IMR-90 (cell line): ENCODE measurements around the gene PARP1. TPM values are rescaled to one million over a fixed set of nuclear protein-coding genes. Genes with fewer than 3 reads are reported as not detected.

Experiments used
- ATAC-seq: fragments of 200-7000 bp; cut with Tn5 transposase; 2 replicates; pipeline ENCODE4 v1.9.1; 2020; ENCODE audit warnings: low read depth, mild to moderate bottlenecking, moderate library complexity
- BruUV-seq: library from RNA; stranded (reverse); fragments of 400-500 nt; replicated peaks from 2 replicates; lab custom pipeline; 2021; lab: Mats Ljungman, UMichigan
- CTCF ChIA-PET: fragments of 300-600 bp; formaldehyde crosslinking; extraction: SDS; loops from one replicate; lab custom pipeline; 2021; ENCODE audit warnings: antibody characterized with exemption; lab: Yijun Ruan, JAX
- POLR2A ChIA-PET: fragments of 300-600 bp; sonication (Branson Sonifier 250); formaldehyde crosslinking; loops from one replicate; lab custom pipeline; 2022; ENCODE audit warnings: antibody characterized with exemption; ENCODE audit not compliant: unreplicated experiment; lab: Charles Lee
- DNase-seq: peaks from one replicate; pipeline ENCODE4 v3.0.0; 2013
- H2AFZ ChIP-seq: replicated peaks from 2 replicates; pipeline ENCODE3; 2013; ENCODE audit warnings: low read length, mild to moderate bottlenecking; ENCODE audit not compliant: poor library complexity
- H2AK5ac ChIP-seq: 2 replicates; pipeline ENCODE4 v1.6.1; 2013; ENCODE audit warnings: low read depth, low read length, inconsistent platforms
- H2AK9ac ChIP-seq: replicated peaks from 2 replicates; pipeline ENCODE3; 2013; ENCODE audit warnings: mild to moderate bottlenecking, low read depth, low read length, moderate library complexity; ENCODE audit not compliant: poor library complexity
- H2BK120ac ChIP-seq: 2 replicates; pipeline ENCODE4 v1.6.1; 2013; ENCODE audit warnings: low read depth, low read length, inconsistent platforms
- H2BK15ac ChIP-seq: 3 replicates; pipeline ENCODE4 v1.6.1; 2013; ENCODE audit warnings: low read depth, low read length, inconsistent platforms
- H2BK20ac ChIP-seq: 2 replicates; pipeline ENCODE4 v1.6.1; 2013; ENCODE audit warnings: low read depth, mild to moderate bottlenecking, inconsistent platforms, low read length, moderate library complexity
- H2BK5ac ChIP-seq: 2 replicates; pipeline ENCODE4 v1.6.1; 2013; ENCODE audit warnings: mild to moderate bottlenecking, low read depth, low read length, inconsistent platforms; ENCODE audit not compliant: poor library complexity, severe bottlenecking
- H3K14ac ChIP-seq: replicated peaks from 2 replicates; pipeline ENCODE4 v1.6.1; 2013; ENCODE audit warnings: low read depth, low read length, inconsistent platforms
- H3K18ac ChIP-seq: 2 replicates; pipeline ENCODE4 v1.6.1; 2013; ENCODE audit warnings: low read depth, low read length, control low read depth
- H3K23ac ChIP-seq: 2 replicates; pipeline ENCODE4 v1.6.1; 2013; ENCODE audit warnings: low read depth, low read length, inconsistent platforms
- H3K27ac ChIP-seq: 2 replicates; pipeline ENCODE4 v1.5.1; 2013; ENCODE audit warnings: mild to moderate bottlenecking, control low read depth, low read length; ENCODE audit not compliant: insufficient read depth
- H3K27me3 ChIP-seq: 2 replicates; pipeline ENCODE4 v1.6.1; 2013; ENCODE audit warnings: low read length; ENCODE audit not compliant: control insufficient read depth, insufficient read depth
- H3K36me3 ChIP-seq: 2 replicates; pipeline ENCODE4 v1.6.1; 2013; ENCODE audit warnings: low read length, mixed read lengths; ENCODE audit not compliant: control insufficient read depth, insufficient read depth
- H3K4ac ChIP-seq: 2 replicates; pipeline ENCODE4 v1.6.1; 2013; ENCODE audit warnings: low read depth, low read length, inconsistent platforms
- H3K4me1 ChIP-seq: 2 replicates; pipeline ENCODE4 v1.6.1; 2013; ENCODE audit warnings: low read length, mixed read lengths; ENCODE audit not compliant: control insufficient read depth, insufficient read depth
- H3K4me2 ChIP-seq: 2 replicates; pipeline ENCODE4 v1.6.1; 2013; ENCODE audit warnings: low read depth, mild to moderate bottlenecking, control low read depth, low read length, moderate library complexity
- H3K4me3 ChIP-seq: 2 replicates; pipeline ENCODE4 v1.5.1; 2013; ENCODE audit warnings: low read depth, mild to moderate bottlenecking, control low read depth, low read length, moderate library complexity; ENCODE audit not compliant: insufficient read depth
- H3K56ac ChIP-seq: 2 replicates; pipeline ENCODE4 v1.6.1; 2013; ENCODE audit warnings: low read length, inconsistent platforms; ENCODE audit not compliant: insufficient read depth; ENCODE audit errors: extremely low read depth
- H3K79me1 ChIP-seq, 2 experiments: 2 replicates each; pipeline ENCODE4 v1.6.1; 2013; ENCODE audit warnings: low read length in 2 of 2, inconsistent platforms in 1 of 2, low read depth in 1 of 2
- H3K9ac ChIP-seq: 2 replicates; pipeline ENCODE4 v1.6.1; 2013; ENCODE audit warnings: low read depth, low read length, control low read depth
- H3K9me1 ChIP-seq: 2 replicates; pipeline ENCODE4 v1.6.1; 2013; ENCODE audit warnings: low read length, inconsistent platforms; ENCODE audit not compliant: insufficient read depth
- H3K9me3 ChIP-seq: 2 replicates; pipeline ENCODE4 v1.6.1; 2013; ENCODE audit warnings: low read length; ENCODE audit not compliant: control insufficient read depth, insufficient read depth
- H4K20me1 ChIP-seq: 2 replicates; pipeline ENCODE4 v1.6.1; 2013; ENCODE audit warnings: low read length, inconsistent platforms; ENCODE audit not compliant: insufficient read depth
- H4K5ac ChIP-seq: 2 replicates; pipeline ENCODE4 v1.6.1; 2013; ENCODE audit warnings: mild to moderate bottlenecking, low read depth, low read length, control low read depth
- H4K8ac ChIP-seq, 2 experiments: 2 replicates each; pipeline ENCODE4 v1.6.1; 2013; ENCODE audit warnings: low read depth in 2 of 2, low read length in 2 of 2, control low read depth in 1 of 2, inconsistent platforms in 1 of 2
- H4K91ac ChIP-seq: 2 replicates; pipeline ENCODE4 v1.6.1; 2013; ENCODE audit warnings: low read depth, low read length, inconsistent platforms; ENCODE audit not compliant: insufficient read depth
- CEBPB ChIP-seq: IDR thresholded peaks from 2 replicates; pipeline ENCODE4 v1.6.1; 2012; ENCODE audit warnings: low read depth, low read length, improper control_type of control experiment
- CHD1 ChIP-seq: IDR thresholded peaks from 2 replicates; pipeline ENCODE4 v1.6.1; 2012; ENCODE audit warnings: low read depth, low read length, improper control_type of control experiment
- CTCF ChIP-seq: conservative IDR thresholded peaks from 2 replicates; pipeline ENCODE4 v1.5.1; 2012; ENCODE audit warnings: mild to moderate bottlenecking, low read depth, low read length, improper control_type of control experiment
- ELK1 ChIP-seq: fragments of 150-350 bp; IDR thresholded peaks from 2 replicates; pipeline ENCODE4 v1.6.1; 2016; ENCODE audit warnings: low read depth, mild to moderate bottlenecking, low read length, moderate library complexity, borderline replicate concordance
- FOS ChIP-seq: fragments of 150-350 bp; IDR thresholded peaks from 2 replicates; pipeline ENCODE4 v1.6.1; 2016; ENCODE audit warnings: low read depth, low read length
- MAFK ChIP-seq: IDR thresholded peaks from 2 replicates; pipeline ENCODE4 v1.6.1; 2012; ENCODE audit warnings: low read depth, low read length, improper control_type of control experiment
- MAZ ChIP-seq: IDR thresholded peaks from 2 replicates; pipeline ENCODE4 v1.6.1; 2012; ENCODE audit warnings: low read depth, mild to moderate bottlenecking, low read length, improper control_type of control experiment, moderate library complexity, borderline replicate concordance
- MXI1 ChIP-seq: IDR thresholded peaks from 2 replicates; pipeline ENCODE4 v1.6.1; 2012; ENCODE audit warnings: low read depth, mild to moderate bottlenecking, low read length, moderate library complexity, borderline replicate concordance
- NFE2L2 ChIP-seq: fragments of 150-350 bp; IDR thresholded peaks from 2 replicates; pipeline ENCODE4 v1.6.1; 2016; ENCODE audit warnings: low read depth, mild to moderate bottlenecking, low read length
- POLR2A ChIP-seq: IDR thresholded peaks from 2 replicates; pipeline ENCODE4 v1.6.1; 2012; ENCODE audit warnings: mild to moderate bottlenecking, low read depth, low read length
- RCOR1 ChIP-seq: IDR thresholded peaks from 2 replicates; pipeline ENCODE4 v1.6.1; 2012; ENCODE audit warnings: mild to moderate bottlenecking, low read length, improper control_type of control experiment; ENCODE audit not compliant: insufficient replicate concordance
- RFX5 ChIP-seq: IDR thresholded peaks from 2 replicates; pipeline ENCODE4 v1.8.0; 2012; ENCODE audit warnings: low read depth, mild to moderate bottlenecking, low read length, moderate library complexity
- SMC3 ChIP-seq: fragments of 150-350 bp; IDR thresholded peaks from 2 replicates; pipeline ENCODE4 v1.6.1; 2016; ENCODE audit warnings: low read depth, mild to moderate bottlenecking, antibody characterized with exemption, low read length, moderate library complexity
- USF2 ChIP-seq: fragments of 150-350 bp; IDR thresholded peaks from 2 replicates; pipeline ENCODE4 v1.6.1; 2017; ENCODE audit warnings: mild to moderate bottlenecking, antibody characterized with exemption, low read length, low read depth
- WGBS, 2 experiments: methylation state at CpG; one replicate each; pipeline versions ENCODE4 v1.1.5 to v1.1.7; 2013; ENCODE audit warnings: missing lambda C conversion rate in 2 of 2; ENCODE audit not compliant: insufficient read length in 1 of 2; ENCODE audit errors: extremely low coverage in 2 of 2; 5-methylcytosine and 5-hydroxymethylcytosine counted together
- dilution Hi-C: fragments of 300-500 bp; cut with HindIII; formaldehyde crosslinking; loops from one replicate; pipeline ENCODE4 v1.14.3; 2018; ENCODE audit warnings: low sequenced_read_pairs; ENCODE audit not compliant: unreplicated experiment
- in situ Hi-C: fragments of 300-500 bp; cut with MboI; formaldehyde crosslinking; loops from 3 replicates; pipeline ENCODE4 v1.14.3; 2019; ENCODE audit warnings: low sequenced_read_pairs, inconsistent platforms, mixed read lengths
- intact Hi-C: fragments of 100-400 bp; cut with micrococcal nuclease; formaldehyde crosslinking; loops from 2 replicates; pipeline ENCODE4 v1.10.0; 2022
- polyA plus RNA-seq, 3 experiments: library from polyadenylated mRNA; depleted of rRNA; stranded (reverse); fragments of >200 nt; gene quantifications; 2 replicates each; pipeline ENCODE4 v1.2.3, GENCODE V29; 2012; ENCODE audit warnings: low replicate concordance in 1 of 3
- total RNA-seq: library from RNA; depleted of rRNA; stranded (reverse); fragments of >200 nt; gene quantifications from 2 replicates; pipeline ENCODE4 v1.2.3, GENCODE V29; 2012

PARP1 gene
- total and polyA plus RNA-seq, 2 of the 4 experiments (the other 2 are of a cell fraction), result 86.5 to 105 TPM

- Histone ChIP-seq H3K56ac (no peak overlapping the region), H4K91ac (no peak overlapping the region), H3K9ac (no peak overlapping the region), H3K14ac (no peak overlapping the region), H3K9me3 (no peaks in the 10 kb centered on the region), H3K18ac (no peak overlapping the region), H3K27me3 (no peaks in the 10 kb centered on the region), H3K23ac (no peak overlapping the region), H4K20me1 (peaks cover under 1% of the 10 kb centered on the region), H2BK15ac (no peak overlapping the region), H3K4me3 (no peak overlapping the region), H2BK20ac (no peak overlapping the region), H3K4me2 (no peak overlapping the region), H2AK5ac (no peak overlapping the region), H3K4ac (no peak overlapping the region), H3K4me1 (no peaks in the 10 kb centered on the region), H3K9me1 (peaks cover 9% of the 10 kb centered on the region; the same call in 1 of the 2 replicates), H4K8ac (no peak overlapping the region), H3K36me3 (peaks cover 27% of the 10 kb centered on the region), H3K79me1 (peaks cover 43 to 48% of the 10 kb centered on the region in 2 experiments), H2AFZ (no peak overlapping the region), H2AK9ac (no peak overlapping the region), H2BK5ac (no peak overlapping the region), H4K5ac (no peak overlapping the region), H3K27ac (no peak overlapping the region; the same call in 1 of the 2 replicates), H2BK120ac (no peak overlapping the region)
- in situ Hi-C loops (no loop called here), intact Hi-C loops (no loop called here), dilution Hi-C loops (no loop called here)
- DNase-seq (no peak), ATAC-seq (no peak)
- no CpG with 5 or more reads among the region's 8 CpGs for WGBS, 2 experiments
- ChIA-PET CTCF (interaction anchor here (0.6 to 1.6 kb wide), 2 partner anchors 13 to 272 kb away, joined by 3 to 4 read pairs; no protein-coding TSS in a partner anchor), POLR2A (interaction anchor here (0.5 kb wide), 1 partner anchor 31 kb away, joined by 3 read pairs; no protein-coding TSS in a partner anchor)
- no TSS peak for BruUV-seq
- TF ChIP-seq FOS (no peak), RFX5 (no peak), RCOR1 (no peak), CEBPB (no peak), NFE2L2 (no peak), USF2 (no peak), ELK1 (no peak), CTCF (no peak), POLR2A (no peak), MAFK (no peak), CHD1 (no peak), MXI1 (no peak), SMC3 (no peak), MAZ (no peak)
These were observed 10.6 kb downstream of the PARP1 start for GRCh38 chr1:226397011-226397926.
